SU-DHL-6 (cell line): ENCODE results near the gene KLK12.

Source experiments
- H2AFZ ChIP-seq: fragments of 200-600 bp; sonication (generic); 2 replicates; pipeline ENCODE4 v1.6.1; 2014; ENCODE audit warnings: low read depth, mild to moderate bottlenecking, moderate library complexity, mixed read lengths, antibody characterized with exemption, low read length; ENCODE audit not compliant: severe bottlenecking
- H3F3A ChIP-seq: fragments of 200-600 bp; shearing (Covaris generic); 2 replicates; pipeline ENCODE4 v1.6.0; 2016; ENCODE audit warnings: antibody characterized with exemption, mild to moderate bottlenecking; ENCODE audit not compliant: insufficient read depth
- H3K27ac ChIP-seq: fragments of 200-600 bp; sonication (generic); 2 replicates; pipeline ENCODE4 v1.5.1; 2016; ENCODE audit warnings: low read depth, mild to moderate bottlenecking, low read length, moderate library complexity, mixed read lengths
- H3K27me3 ChIP-seq: fragments of 200-600 bp; sonication (generic), shearing (Covaris generic); 2 replicates; pipeline ENCODE4 v1.6.0; 2014; ENCODE audit warnings: mild to moderate bottlenecking, low read length
- H3K36me3 ChIP-seq: fragments of 200-600 bp; sonication (generic); 2 replicates; pipeline ENCODE4 v1.6.1; 2014; ENCODE audit warnings: mild to moderate bottlenecking, low read length, mixed read lengths
- H3K4me2 ChIP-seq: fragments of 300-600, 200-600 bp; shearing (Covaris generic), sonication (generic); 2 replicates; pipeline ENCODE4 v1.6.0; 2014; ENCODE audit warnings: low read length, low read depth, mild to moderate bottlenecking; ENCODE audit not compliant: poor library complexity, severe bottlenecking
- H3K4me3 ChIP-seq: fragments of 200-600 bp; sonication (generic); 2 replicates; pipeline ENCODE4 v1.5.1; 2014; ENCODE audit warnings: antibody characterized with exemption, low read length, mild to moderate bottlenecking, mixed read lengths; ENCODE audit not compliant: insufficient read depth, poor library complexity, severe bottlenecking
- H3K79me2 ChIP-seq: fragments of 200-600 bp; sonication (generic); 2 replicates; pipeline ENCODE4 v1.6.1; 2014; ENCODE audit warnings: mild to moderate bottlenecking, low read length, moderate library complexity; ENCODE audit not compliant: insufficient read depth
- H3K9ac ChIP-seq: fragments of 200-600 bp; sonication (generic); 2 replicates; pipeline ENCODE4 v1.7.0; 2014; ENCODE audit warnings: mild to moderate bottlenecking, low read length
- H3K9me2 ChIP-seq: fragments of 200-600 bp; sonication (generic); replicated peaks from 2 replicates; pipeline ENCODE4 v1.6.1; 2014; ENCODE audit warnings: low read length; ENCODE audit not compliant: insufficient read depth
- H3K9me3 ChIP-seq: fragments of 200-600 bp; sonication (generic); 2 replicates; pipeline ENCODE4 v1.6.1; 2014; ENCODE audit warnings: low read length, mixed read lengths; ENCODE audit not compliant: insufficient read depth
- H4K20me1 ChIP-seq: fragments of 200-600 bp; sonication (generic); 2 replicates; pipeline ENCODE4 v1.6.1; 2014; ENCODE audit warnings: low read depth, mild to moderate bottlenecking, antibody characterized with exemption, low read length, moderate library complexity, mixed read lengths
- EZH2phosphoT487 ChIP-seq: fragments of 200-600 bp; sonication (generic), shearing (Covaris generic); conservative IDR thresholded peaks from 2 replicates; pipeline ENCODE4 v1.6.1; 2018; ENCODE audit warnings: mild to moderate bottlenecking, antibody characterized with exemption, low read length, moderate library complexity, mixed read lengths
- TF ChIP-seq, protein P1 (sequence below): fragments of 200-600 bp; sonication (generic); IDR thresholded peaks from one replicate; pipeline ENCODE4 v1.5.1; 2017; ENCODE audit warnings: antibody characterized with exemption, mild to moderate bottlenecking, low read length, moderate library complexity; ENCODE audit not compliant: insufficient read depth, poor library complexity, severe bottlenecking

Gene KLK12

DNA sequence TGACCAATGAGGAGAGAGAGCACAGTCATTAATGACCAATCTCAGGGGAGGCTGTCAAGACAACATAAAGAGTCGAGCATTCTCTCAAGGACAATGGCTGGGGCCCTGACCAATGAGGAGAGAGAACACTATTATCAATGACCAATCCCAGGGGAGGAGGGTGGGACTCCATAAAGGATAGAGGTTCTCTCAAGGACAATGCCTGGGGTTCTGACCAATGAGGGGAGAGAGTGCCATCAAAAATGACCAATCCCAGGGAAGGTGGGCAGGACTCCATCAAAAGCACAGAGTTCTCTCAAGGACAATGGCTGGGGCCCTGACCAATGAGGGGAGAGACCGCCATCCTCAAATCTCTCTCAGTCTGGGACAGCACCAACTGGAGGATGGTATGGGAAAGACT is 5.1 kb downstream of the KLK12 start:
- TF ChIP-seq, protein P1, sequence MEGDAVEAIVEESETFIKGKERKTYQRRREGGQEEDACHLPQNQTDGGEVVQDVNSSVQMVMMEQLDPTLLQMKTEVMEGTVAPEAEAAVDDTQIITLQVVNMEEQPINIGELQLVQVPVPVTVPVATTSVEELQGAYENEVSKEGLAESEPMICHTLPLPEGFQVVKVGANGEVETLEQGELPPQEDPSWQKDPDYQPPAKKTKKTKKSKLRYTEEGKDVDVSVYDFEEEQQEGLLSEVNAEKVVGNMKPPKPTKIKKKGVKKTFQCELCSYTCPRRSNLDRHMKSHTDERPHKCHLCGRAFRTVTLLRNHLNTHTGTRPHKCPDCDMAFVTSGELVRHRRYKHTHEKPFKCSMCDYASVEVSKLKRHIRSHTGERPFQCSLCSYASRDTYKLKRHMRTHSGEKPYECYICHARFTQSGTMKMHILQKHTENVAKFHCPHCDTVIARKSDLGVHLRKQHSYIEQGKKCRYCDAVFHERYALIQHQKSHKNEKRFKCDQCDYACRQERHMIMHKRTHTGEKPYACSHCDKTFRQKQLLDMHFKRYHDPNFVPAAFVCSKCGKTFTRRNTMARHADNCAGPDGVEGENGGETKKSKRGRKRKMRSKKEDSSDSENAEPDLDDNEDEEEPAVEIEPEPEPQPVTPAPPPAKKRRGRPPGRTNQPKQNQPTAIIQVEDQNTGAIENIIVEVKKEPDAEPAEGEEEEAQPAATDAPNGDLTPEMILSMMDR: no peak
- no peak for TF ChIP-seq EZH2phosphoT487

DNA sequence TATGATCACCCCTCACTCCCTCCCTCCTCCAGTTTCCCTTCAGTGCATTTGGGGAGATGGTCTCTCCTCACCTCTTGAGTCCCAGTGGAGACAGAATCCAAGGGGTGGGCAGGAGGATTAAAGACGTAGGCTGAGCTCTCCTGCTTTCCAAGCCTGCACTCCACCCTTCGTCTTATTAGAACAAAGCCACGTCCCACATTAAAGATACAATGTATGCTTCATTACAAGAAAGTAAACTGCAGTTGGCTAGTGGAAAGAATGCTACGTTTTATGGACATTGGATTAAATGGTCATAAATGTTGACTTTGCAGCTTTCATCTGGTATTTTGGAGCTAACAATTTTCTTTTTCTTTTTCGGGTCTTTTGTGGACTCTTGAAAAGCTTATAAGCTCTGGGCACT is 6.9 kb downstream of the KLK12 start:
- H3K36me3 ChIP-seq: no peaks in the 10 kb centered on the region
- no peaks in the 10 kb centered on the region for H3K9me2 ChIP-seq
- TF ChIP-seq, protein P1: no peak
- TF ChIP-seq EZH2phosphoT487: no peak
- H3K9me3 ChIP-seq: no peaks in the 10 kb centered on the region
- H4K20me1 ChIP-seq: no peaks in the 10 kb centered on the region
- no peaks in the 10 kb centered on the region for H3K27me3 ChIP-seq
- no peaks in the 10 kb centered on the region for H3K79me2 ChIP-seq
- no peak overlapping the region for H3K4me3 ChIP-seq
- no peak overlapping the region for H3K4me2 ChIP-seq
- no peak overlapping the region for H3K9ac ChIP-seq
- H2AFZ ChIP-seq: no peak overlapping the region
- no peaks in the 10 kb centered on the region for H3F3A ChIP-seq
- H3K27ac ChIP-seq: no peak overlapping the region

More for the DNA sequence above, 5.1 kb downstream of the KLK12 start:
- Histone ChIP-seq H3F3A (no peaks in the 10 kb centered on the region), H3K9ac (no peak overlapping the region), H4K20me1 (no peaks in the 10 kb centered on the region), H3K27me3 (no peaks in the 10 kb centered on the region), H3K4me3 (no peak overlapping the region), H3K4me2 (no peak overlapping the region), H2AFZ (no peak overlapping the region), H3K79me2 (no peaks in the 10 kb centered on the region), H3K9me2 (no peaks in the 10 kb centered on the region), H3K27ac (no peak overlapping the region), H3K9me3 (no peaks in the 10 kb centered on the region), H3K36me3 (no peaks in the 10 kb centered on the region)

DNA sequence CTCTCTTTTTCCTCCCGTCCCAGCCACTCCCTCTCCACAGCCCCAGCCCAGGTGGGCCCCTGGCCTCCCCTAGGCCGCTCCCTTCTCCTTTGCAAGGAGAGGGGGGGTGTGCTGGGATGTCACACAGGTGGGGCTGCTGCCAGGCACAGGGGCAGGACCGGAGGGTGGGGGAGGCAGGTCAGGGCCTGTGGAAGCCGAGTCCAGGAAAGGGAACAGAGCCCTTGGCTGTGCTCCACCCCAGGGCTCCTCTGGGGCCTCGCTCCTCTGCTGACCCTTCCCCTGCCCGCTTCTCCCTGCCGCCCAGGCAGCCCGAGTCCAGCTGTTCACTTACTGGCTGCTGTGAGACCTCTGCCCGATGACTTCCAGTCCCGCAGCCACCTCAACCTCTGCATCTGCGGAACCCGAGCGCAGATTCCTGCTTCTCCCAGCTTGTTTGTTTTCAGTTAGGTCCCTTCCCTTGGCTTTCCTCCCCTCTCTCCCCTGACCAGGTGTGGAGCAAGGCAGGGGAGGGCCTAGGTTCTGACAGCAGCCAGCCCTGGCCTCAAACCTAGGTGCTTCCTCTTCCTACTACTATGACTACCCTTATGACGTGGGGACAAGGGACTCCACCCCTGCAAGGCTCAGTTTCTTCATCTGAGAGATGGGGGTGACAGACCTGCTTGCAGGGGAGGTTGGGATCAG is 7.5 kb downstream of the KLK12 start:
- no peaks in the 10 kb centered on the region for H3K27me3 ChIP-seq
- H3K27ac ChIP-seq: no peak overlapping the region
- no peaks in the 10 kb centered on the region for H3K9me2 ChIP-seq
- H3K9me3 ChIP-seq: no peaks in the 10 kb centered on the region
- no peaks in the 10 kb centered on the region for H3K79me2 ChIP-seq
- no peak overlapping the region for H3K9ac ChIP-seq
- no peaks in the 10 kb centered on the region for H3F3A ChIP-seq
- no peak overlapping the region for H2AFZ ChIP-seq
- H4K20me1 ChIP-seq: no peaks in the 10 kb centered on the region
- H3K36me3 ChIP-seq: no peaks in the 10 kb centered on the region
- TF ChIP-seq EZH2phosphoT487: no peak
- TF ChIP-seq, protein P1: no peak
- H3K4me3 ChIP-seq: no peak overlapping the region
- H3K4me2 ChIP-seq: no peak overlapping the region
